Measurements from ENCODE around the gene ICAM1. TPM values are rescaled to one million over a fixed set of nuclear protein-coding genes. Genes with fewer than 3 reads are reported as not detected.
"Not testable (repeated sequence)": the region's sequence is repeated elsewhere in the genome, so short reads cannot be mapped to it uniquely, and the experiment has no call there.

Gene ICAM1
- polyA plus RNA-seq, 3 donors = 21.6 to 118 (median 40.8) TPM

- Histone ChIP-seq H3K27ac (ENCODE audit: low read depth in 1 of 2, low read length in 2 of 2) (no peak overlapping the region), H3K79me2 (ENCODE audit: insufficient read depth, low read length) (no peaks in the 10 kb centered on the region), H3K4me1 (ENCODE audit: control insufficient read depth in 1 of 2, insufficient read depth in 2 of 2, low read length in 2 of 2) (peaks cover 20 to 43% of the 10 kb centered on the region in 2 donors), H3K4me3 (replicated peaks in 1 of 3; ENCODE audit: low read depth in 2 of 3, low read length in 3 of 3) (no peak overlapping the region), H2AFZ (ENCODE audit: insufficient read depth, low read depth, low read length, poor library complexity, severe bottlenecking) (no peak overlapping the region), H3K4me2 (replicated peaks; ENCODE audit: extremely low read depth, low read length, poor library complexity, severe bottlenecking) (no peak overlapping the region), H3K9ac (ENCODE audit: insufficient read depth, low read length, poor library complexity, severe bottlenecking) (no peak overlapping the region), H3K9me3 (replicated peaks in 1 of 2; ENCODE audit: control insufficient read depth in 1 of 2, insufficient read depth in 1 of 2, low read length in 2 of 2) (no peaks in the 10 kb centered on the region), H3K36me3 (replicated peaks in 1 of 2; ENCODE audit: control insufficient read depth in 1 of 2, insufficient read depth in 2 of 2, low read length in 2 of 2) (no peaks in the 10 kb centered on the region), H4K20me1 (ENCODE audit: insufficient read depth, low read length) (no peaks in the 10 kb centered on the region), H3K27me3 (ENCODE audit: control insufficient read depth in 2 of 2, insufficient read depth in 2 of 2, low read length in 2 of 2) (peaks cover 0 to 18% of the 10 kb centered on the region in 2 donors)
- H3K4me1 Mint-ChIP-seq = peaks cover 22% of the 10 kb centered on the region
- no peak for DNase-seq
- no peak for TF ChIP-seq CTCF (IDR thresholded peaks at IDR 0.05)
- WGBS (ENCODE audit: insufficient coverage) = 100% methylated on average over 1 of the region's 4 CpGs
- no peaks in the 10 kb centered on the region for H3K9me3 Mint-ChIP-seq
- H3K36me3 Mint-ChIP-seq = no peaks in the 10 kb centered on the region
- intact Hi-C loops (cut with micrococcal nuclease) = no loop called here
- H3K4me3 Mint-ChIP-seq = no peak overlapping the region
- peaks cover 9 to 31% (median 27%) of the 10 kb centered on the region in 3 donors for H3K27me3 Mint-ChIP-seq (ENCODE audit: low read depth in 3 of 3)
- H3K27ac Mint-ChIP-seq = no peak overlapping the region
Measured at GRCh38 chr19:10233946-10234345, 37.0 kb upstream of the ICAM1 start.

DNA sequence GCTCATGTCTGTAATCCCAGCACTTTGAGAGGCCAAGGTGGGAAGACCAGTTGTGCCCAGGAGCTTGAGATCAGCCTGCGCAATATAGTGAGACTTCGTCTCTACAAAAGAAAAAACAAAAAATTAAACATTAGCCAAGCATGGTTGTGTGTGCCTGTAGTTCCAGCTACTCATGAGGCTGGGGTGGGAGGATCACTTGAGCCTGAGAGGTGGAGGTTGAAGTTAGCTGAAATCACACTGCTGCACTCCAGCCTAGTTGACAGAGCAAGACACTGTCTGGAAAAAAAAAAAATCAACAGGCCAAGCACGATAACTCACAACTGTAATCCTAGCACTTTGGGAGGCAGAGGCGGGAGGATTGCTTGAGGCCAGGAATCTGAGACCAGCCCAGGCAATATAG lies 35.9 kb upstream of the ICAM1 start:
- no peak for DNase-seq

GRCh38 chr19:10235409-10235808 lies 35.5 kb upstream of the ICAM1 start:
- H3K79me2 ChIP-seq (ENCODE audit: insufficient read depth, low read length); H3K9me3 Mint-ChIP-seq; H3K27me3 ChIP-seq (ENCODE audit: control insufficient read depth in 2 of 2, insufficient read depth in 2 of 2, low read length in 2 of 2); H3K27ac Mint-ChIP-seq; DNase-seq; H3K9me3 ChIP-seq (replicated peaks in 1 of 2; ENCODE audit: control insufficient read depth in 1 of 2, insufficient read depth in 1 of 2, low read length in 2 of 2); H2AFZ ChIP-seq (ENCODE audit: insufficient read depth, low read depth, low read length, poor library complexity, severe bottlenecking); H3K36me3 Mint-ChIP-seq; H4K20me1 ChIP-seq (ENCODE audit: insufficient read depth, low read length); H3K9ac ChIP-seq (ENCODE audit: insufficient read depth, low read length, poor library complexity, severe bottlenecking); H3K36me3 ChIP-seq (replicated peaks in 1 of 2; ENCODE audit: control insufficient read depth in 1 of 2, insufficient read depth in 2 of 2, low read length in 2 of 2); H3K27ac ChIP-seq (ENCODE audit: low read depth in 1 of 2, low read length in 2 of 2); H3K4me3 ChIP-seq (replicated peaks in 1 of 3; ENCODE audit: low read depth in 2 of 3, low read length in 3 of 3); H3K4me2 ChIP-seq (replicated peaks; ENCODE audit: extremely low read depth, low read length, poor library complexity, severe bottlenecking); H3K4me3 Mint-ChIP-seq: not testable (repeated sequence)
- WGBS (ENCODE audit: insufficient coverage) = no CpG with 5 or more reads among the region's 7 CpGs
- H3K4me1 ChIP-seq (ENCODE audit: control insufficient read depth in 1 of 2, insufficient read depth in 2 of 2, low read length in 2 of 2) = peaks cover 13 to 31% of the 10 kb centered on the region in 2 donors
- intact Hi-C loops (cut with micrococcal nuclease) = loop anchor here in 1 of 2 donors (5.0 kb wide), 1 partner anchor 303 kb away; no protein-coding TSS in a partner anchor
- H3K4me1 Mint-ChIP-seq = peaks cover 16% of the 10 kb centered on the region
- H3K27me3 Mint-ChIP-seq (ENCODE audit: low read depth in 3 of 3) = peaks cover 4 to 19% (median 16%) of the 10 kb centered on the region in 3 donors

More for the DNA sequence above, 35.9 kb upstream of the ICAM1 start:
- peaks cover 0 to 13% of the 10 kb centered on the region in 2 donors for H3K27me3 ChIP-seq (ENCODE audit: control insufficient read depth in 2 of 2, insufficient read depth in 2 of 2, low read length in 2 of 2)
- no peaks in the 10 kb centered on the region for H4K20me1 ChIP-seq (ENCODE audit: insufficient read depth, low read length)
- TF ChIP-seq CTCF (IDR thresholded peaks at IDR 0.05) = no peak
- H3K36me3 ChIP-seq (replicated peaks in 1 of 2; ENCODE audit: control insufficient read depth in 1 of 2, insufficient read depth in 2 of 2, low read length in 2 of 2) = no peaks in the 10 kb centered on the region
- no CpG with 5 or more reads among the region's 4 CpGs for WGBS (ENCODE audit: insufficient coverage)
- H2AFZ ChIP-seq (ENCODE audit: insufficient read depth, low read depth, low read length, poor library complexity, severe bottlenecking) = no peak overlapping the region
- H3K9me3 ChIP-seq (replicated peaks in 1 of 2; ENCODE audit: control insufficient read depth in 1 of 2, insufficient read depth in 1 of 2, low read length in 2 of 2) = no peaks in the 10 kb centered on the region
- no peak overlapping the region for H3K4me3 ChIP-seq (replicated peaks in 1 of 3; ENCODE audit: low read depth in 2 of 3, low read length in 3 of 3)
- H3K79me2 ChIP-seq (ENCODE audit: insufficient read depth, low read length) = no peaks in the 10 kb centered on the region
- H3K4me3 Mint-ChIP-seq = no peak overlapping the region
- peaks cover 17 to 36% of the 10 kb centered on the region in 2 donors for H3K4me1 ChIP-seq (ENCODE audit: control insufficient read depth in 1 of 2, insufficient read depth in 2 of 2, low read length in 2 of 2)
- H3K27me3 Mint-ChIP-seq (ENCODE audit: low read depth in 3 of 3) = peaks cover 4 to 23% (median 19%) of the 10 kb centered on the region in 3 donors
- intact Hi-C loops (cut with micrococcal nuclease) = loop anchor here in 1 of 2 donors (5.0 kb wide), 1 partner anchor 303 kb away; no protein-coding TSS in a partner anchor
- H3K9me3 Mint-ChIP-seq = no peaks in the 10 kb centered on the region
- no peak overlapping the region for H3K4me2 ChIP-seq (replicated peaks; ENCODE audit: extremely low read depth, low read length, poor library complexity, severe bottlenecking)
- H3K36me3 Mint-ChIP-seq = no peaks in the 10 kb centered on the region
- H3K9ac ChIP-seq (ENCODE audit: insufficient read depth, low read length, poor library complexity, severe bottlenecking) = no peak overlapping the region
- H3K27ac ChIP-seq (ENCODE audit: low read depth in 1 of 2, low read length in 2 of 2) = no peak overlapping the region
- peak overlapping the region in 1 of 7 donors; percentile 12 for H3K27ac Mint-ChIP-seq
- H3K4me1 Mint-ChIP-seq = peaks cover 16% of the 10 kb centered on the region

Data from CD14-positive monocyte (primary cell).